NT2/D1 (cell line): ENCODE measurements around the gene SYPL1.

Source experiments
- DNase-seq: peaks from one replicate; pipeline ENCODE4 v3.0.0-alpha.2; 2011; ENCODE audit warnings: low read depth, low spot score
- H3K27me3 ChIP-seq: 2 replicates; pipeline ENCODE4 v1.6.0; 2011; ENCODE audit warnings: mild to moderate bottlenecking; ENCODE audit not compliant: insufficient read length, insufficient read depth
- H3K36me3 ChIP-seq: 2 replicates; pipeline ENCODE4 v1.6.1; 2011; ENCODE audit warnings: mild to moderate bottlenecking, low read length, mixed read lengths; ENCODE audit not compliant: insufficient read depth, insufficient read length
- H3K4me1 ChIP-seq: 2 replicates; pipeline ENCODE4 v1.5.1; 2011; ENCODE audit not compliant: insufficient read depth, insufficient read length
- H3K4me3 ChIP-seq: 2 replicates; pipeline ENCODE4 v1.5.1; 2011; ENCODE audit warnings: low read depth; ENCODE audit not compliant: insufficient read length
- H3K9ac ChIP-seq: 2 replicates; pipeline ENCODE4 v1.6.0; 2011; ENCODE audit warnings: low read depth; ENCODE audit not compliant: insufficient read length
- H3K9me3 ChIP-seq: 2 replicates; pipeline ENCODE4 v1.5.1; 2011; ENCODE audit warnings: mild to moderate bottlenecking, low read length; ENCODE audit not compliant: insufficient read depth
- SUZ12 ChIP-seq: IDR thresholded peaks from 2 replicates; pipeline ENCODE4 v1.6.1; 2011; ENCODE audit not compliant: insufficient read length, insufficient read depth; ENCODE audit errors: extremely low read depth
- YY1 ChIP-seq: IDR thresholded peaks from 2 replicates; pipeline ENCODE4 v1.6.1; 2011; ENCODE audit not compliant: insufficient read length, insufficient read depth
- ZNF274 ChIP-seq: IDR thresholded peaks from 2 replicates; pipeline ENCODE4 v1.6.1; 2011; ENCODE audit warnings: mild to moderate bottlenecking, low read depth, low read length

The SYPL1 gene

DNA sequence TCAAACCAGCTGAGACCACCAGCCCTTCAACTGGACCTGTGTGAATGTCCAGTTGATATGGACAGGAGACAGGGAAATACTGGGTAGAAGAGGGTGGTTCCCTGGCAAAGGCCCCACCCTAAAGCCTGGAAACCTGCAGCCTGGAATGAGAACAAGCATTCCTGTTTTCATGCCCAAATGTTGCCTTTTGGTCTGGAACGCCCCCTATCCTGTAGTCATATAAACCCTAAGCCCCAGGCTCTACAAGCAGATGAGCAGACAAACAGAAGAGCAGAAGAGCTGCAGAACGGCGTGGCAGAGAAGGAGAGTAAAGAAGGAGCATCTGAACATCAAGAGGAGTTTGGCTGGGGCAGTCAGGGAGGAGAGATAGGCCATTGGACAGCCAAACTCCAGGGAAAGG, 38.4 kb downstream of the SYPL1 start:
- DNase-seq, result no peak
- Histone ChIP-seq H3K9ac (no peak overlapping the region), H3K9me3 (no peaks in the 10 kb centered on the region), H3K36me3 (no peaks in the 10 kb centered on the region), H3K4me1 (peaks cover 4% of the 10 kb centered on the region), H3K4me3 (no peak overlapping the region), H3K27me3 (no peaks in the 10 kb centered on the region)
- no peak for TF ChIP-seq ZNF274
- TF ChIP-seq YY1, result no peak
- TF ChIP-seq SUZ12, result no peak

GRCh38 chr7:106072715-106073091, 39.4 kb downstream of the SYPL1 start:
- Histone ChIP-seq H3K9me3 (no peaks in the 10 kb centered on the region), H3K4me1 (peaks cover 4% of the 10 kb centered on the region), H3K27me3 (no peaks in the 10 kb centered on the region), H3K4me3 (no peak overlapping the region), H3K36me3 (no peaks in the 10 kb centered on the region), H3K9ac (no peak overlapping the region)
- no peak for TF ChIP-seq ZNF274
- no peak for TF ChIP-seq YY1
- TF ChIP-seq SUZ12, result no peak
- DNase-seq, result no peak

- no peak for DNase-seq
- Histone ChIP-seq H3K4me3 (no peak overlapping the region), H3K36me3 (no peaks in the 10 kb centered on the region), H3K27me3 (no peaks in the 10 kb centered on the region), H3K9me3 (no peaks in the 10 kb centered on the region), H3K4me1 (peaks cover 4% of the 10 kb centered on the region), H3K9ac (no peak overlapping the region)
- TF ChIP-seq ZNF274, result no peak
- TF ChIP-seq YY1, result no peak
- TF ChIP-seq SUZ12, result no peak
These were observed 40.0 kb downstream of the SYPL1 start for GRCh38 chr7:106071999-106072714.

GRCh38 chr7:106071356-106071998, 40.6 kb downstream of the SYPL1 start:
- H3K36me3 ChIP-seq, result no peaks in the 10 kb centered on the region
- H3K27me3 ChIP-seq, result no peaks in the 10 kb centered on the region
- TF ChIP-seq YY1 (no peak), SUZ12 (no peak), ZNF274 (no peak)
- peaks cover 4% of the 10 kb centered on the region for H3K4me1 ChIP-seq
- no peak for DNase-seq
- no peak overlapping the region for H3K4me3 ChIP-seq
- no peak overlapping the region for H3K9ac ChIP-seq
- no peaks in the 10 kb centered on the region for H3K9me3 ChIP-seq

DNA sequence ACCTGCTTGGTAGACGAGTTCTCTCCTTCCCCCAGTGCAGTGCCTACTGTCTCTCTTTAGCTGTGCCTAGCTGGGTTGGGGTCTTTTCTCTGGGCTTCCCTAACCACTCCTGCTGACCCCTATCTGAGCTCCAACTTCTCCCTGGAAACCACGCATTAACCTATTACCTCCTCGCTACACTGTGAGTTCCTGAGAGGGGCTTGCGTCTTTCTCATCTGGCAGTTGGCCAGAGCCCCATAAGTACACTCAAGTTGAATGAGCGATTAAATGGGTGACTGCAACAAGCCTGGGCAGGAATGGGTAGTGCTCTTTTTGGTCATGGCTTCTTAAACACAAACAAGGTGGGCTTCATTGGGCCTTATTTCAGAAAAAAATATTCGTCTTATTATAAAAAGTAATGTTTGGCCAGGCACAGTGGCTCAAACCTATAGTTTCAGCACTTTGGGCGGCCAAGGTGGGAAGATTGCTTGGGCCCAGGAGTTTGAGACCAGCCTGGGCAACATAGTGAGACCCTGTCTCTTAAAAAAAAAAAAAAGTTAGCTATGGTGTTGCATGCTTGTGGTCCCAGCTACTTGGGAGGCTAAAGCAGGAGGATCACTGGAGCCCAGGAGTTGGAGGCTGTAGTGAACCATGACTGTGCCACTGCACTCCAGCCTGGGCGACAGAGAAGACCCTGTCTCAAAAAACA, 41.4 kb downstream of the SYPL1 start:
- Histone ChIP-seq H3K9me3 (no peaks in the 10 kb centered on the region), H3K9ac (no peak overlapping the region), H3K27me3 (no peaks in the 10 kb centered on the region), H3K36me3 (no peaks in the 10 kb centered on the region), H3K4me3 (no peak overlapping the region), H3K4me1 (peaks cover 6% of the 10 kb centered on the region)
- DNase-seq, result no peak
- no peak for TF ChIP-seq YY1
- no peak for TF ChIP-seq SUZ12
- TF ChIP-seq ZNF274, result no peak

- Histone ChIP-seq H3K4me3 (no peak overlapping the region), H3K9ac (no peak overlapping the region), H3K9me3 (no peaks in the 10 kb centered on the region), H3K27me3 (no peaks in the 10 kb centered on the region), H3K4me1 (peaks cover 6% of the 10 kb centered on the region), H3K36me3 (no peaks in the 10 kb centered on the region)
- no peak for DNase-seq
- no peak for TF ChIP-seq YY1
- TF ChIP-seq SUZ12, result no peak
- TF ChIP-seq ZNF274, result no peak
These were observed 41.9 kb downstream of the SYPL1 start for GRCh38 chr7:106070201-106070551.

- TF ChIP-seq ZNF274, result no peak
- no peak for TF ChIP-seq SUZ12
- no peak for TF ChIP-seq YY1
- no peak for DNase-seq
- Histone ChIP-seq H3K9ac (no peak overlapping the region), H3K4me1 (peaks cover 9% of the 10 kb centered on the region), H3K27me3 (no peaks in the 10 kb centered on the region), H3K4me3 (no peak overlapping the region), H3K36me3 (no peaks in the 10 kb centered on the region), H3K9me3 (no peaks in the 10 kb centered on the region)
These were observed 42.5 kb downstream of the SYPL1 start for GRCh38 chr7:106069471-106070200.
